Ovary (tissue), 3 donors: Measurements from ENCODE around the gene VAV2.

ENCODE experiments used
- CTCF ChIP-seq, 3 donors: fragments of 450-650 bp in 2 of 3; fragments of 200-600 bp in 1 of 3; IDR thresholded peaks; one replicate each; pipeline versions ENCODE4 v1.5.1 to v1.8.0; 2016 to 2022; ENCODE audit warnings: antibody characterized with exemption in 3 of 3, mild to moderate bottlenecking in 1 of 3
- EP300 ChIP-seq: sonication (generic); formaldehyde crosslinking; IDR thresholded peaks from one replicate; pipeline ENCODE4 v1.6.1; 2017; ENCODE audit warnings: antibody characterized with exemption
- POLR2A ChIP-seq: fragments of 450-650 bp; IDR thresholded peaks from one replicate; pipeline ENCODE4 v1.6.1; 2017; ENCODE audit warnings: antibody characterized with exemption, mild to moderate bottlenecking, moderate library complexity
- donor health status: DM: no; HTN: no; CAD: no.

DNA sequence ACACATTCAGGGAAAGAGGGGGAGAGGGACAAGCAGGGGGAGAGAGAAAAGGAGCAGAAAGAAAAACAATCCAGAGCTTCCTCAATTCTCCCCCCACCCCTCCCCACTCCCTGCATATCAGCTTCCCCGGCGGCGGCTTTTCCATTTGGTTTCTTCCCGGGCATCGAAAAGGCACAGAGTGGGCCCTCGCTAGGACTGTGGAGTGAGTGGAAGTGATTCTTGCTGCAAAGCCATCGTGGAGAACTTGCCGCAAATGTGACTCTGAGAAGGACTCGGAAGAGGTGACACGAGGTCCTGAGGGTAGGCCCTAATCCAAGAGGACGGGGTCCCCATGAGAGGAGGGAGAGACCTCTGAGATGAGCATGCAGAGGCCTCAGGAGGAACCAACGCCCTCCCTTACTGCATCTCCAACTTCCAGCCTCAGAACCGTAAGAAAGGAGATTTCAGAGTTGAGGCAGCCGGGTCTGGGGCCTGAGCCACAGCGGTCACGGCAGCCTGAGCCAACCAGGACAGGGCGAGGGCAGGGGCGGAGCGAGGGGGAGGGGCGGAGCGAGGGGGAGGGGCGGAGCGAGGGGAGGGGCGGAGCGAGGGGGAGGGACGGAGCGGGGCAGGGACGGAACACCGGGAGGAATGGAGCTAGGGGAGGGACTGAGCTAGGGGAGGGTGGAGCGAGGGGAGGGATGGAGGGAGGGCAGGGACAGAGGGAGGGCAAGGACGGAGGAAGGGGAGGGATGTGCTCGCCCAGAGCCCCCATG, 232.8 kb downstream of the VAV2 start:
- TF ChIP-seq CTCF (IDR thresholded peaks at IDR 0.05) (no peak), POLR2A (no peak), EP300 (no peak)
